ENCODE measurements around the gene CSF1R.
"Not testable (repeated sequence)": the region's sequence is repeated elsewhere in the genome, so short reads cannot be mapped to it uniquely, and the experiment has no call there.

CSF1R gene

GRCh38 chr5:150103678-150104549 lies 17.6 kb upstream of the CSF1R start:
- no peak for DNase-seq

- no peak for DNase-seq
These were observed 14.7 kb upstream of the CSF1R start for GRCh38 chr5:150101023-150101422.

GRCh38 chr5:150097152-150097551 lies 10.8 kb upstream of the CSF1R start:
- no peak for DNase-seq

GRCh38 chr5:150092159-150092787 lies 5.9 kb upstream of the CSF1R start:
- DNase-seq: no peak

GRCh38 chr5:150085191-150085912 lies 1.0 kb downstream of the CSF1R start:
- no peak for DNase-seq

- DNase-seq: not testable (repeated sequence)
These were observed 1.6 kb downstream of the CSF1R start for GRCh38 chr5:150084754-150085153.

GRCh38 chr5:150082889-150083288 lies 3.5 kb downstream of the CSF1R start:
- DNase-seq: no peak

- no peak for DNase-seq
These were observed 4.0 kb downstream of the CSF1R start for GRCh38 chr5:150082374-150082773.

GRCh38 chr5:150081541-150082283 lies 4.6 kb downstream of the CSF1R start:
- DNase-seq: no peak

GRCh38 chr5:150080696-150081435 lies 5.5 kb downstream of the CSF1R start:
- no peak for DNase-seq

GRCh38 chr5:150079909-150080461 lies 6.4 kb downstream of the CSF1R start:
- no peak for DNase-seq

GRCh38 chr5:150078802-150079689 lies 7.3 kb downstream of the CSF1R start:
- no peak for DNase-seq

- no peak for DNase-seq
These were observed 8.2 kb downstream of the CSF1R start for GRCh38 chr5:150077996-150078801.

- no peak for DNase-seq
These were observed 9.3 kb downstream of the CSF1R start for GRCh38 chr5:150077060-150077459.

- DNase-seq: no peak
These were observed 10.5 kb downstream of the CSF1R start for GRCh38 chr5:150075806-150076205.

GRCh38 chr5:150075233-150075632 lies 11.1 kb downstream of the CSF1R start:
- DNase-seq: no peak

- no peak for DNase-seq
These were observed 12.7 kb downstream of the CSF1R start for GRCh38 chr5:150073677-150074076.

- DNase-seq: no peak
These were observed 13.2 kb downstream of the CSF1R start for GRCh38 chr5:150073086-150073625.

- DNase-seq: no peak
These were observed 15.5 kb downstream of the CSF1R start for GRCh38 chr5:150070821-150071220.
